Breast epithelium (tissue), 4 donors: ENCODE measurements around the gene MRC2. TPM values are rescaled to one million over a fixed set of nuclear protein-coding genes. Genes with fewer than 3 reads are reported as not detected.

Experiments
- DNase-seq, 2 donors: peaks; one replicate each; pipeline ENCODE4 v3.0.0-alpha.2; 2019; ENCODE audit warnings: low spot score in 2 of 2
- H3K27ac ChIP-seq, 2 donors: fragments of 200-600 bp; sonication (generic) in 1 of 2; one replicate each; pipeline ENCODE4 v1.5.1; 2016 to 2019; ENCODE audit warnings: mild to moderate bottlenecking in 1 of 2
- H3K27me3 ChIP-seq, 2 donors: fragments of 200-600 bp; sonication (generic) in 1 of 2; one replicate each; pipeline versions ENCODE4 v1.5.1 to v1.6.0; 2017 to 2019; ENCODE audit warnings: control low read depth in 1 of 2, mild to moderate bottlenecking in 1 of 2
- H3K36me3 ChIP-seq: fragments of 200-600 bp; one replicate; pipeline ENCODE4 v1.5.1; 2019
- H3K4me1 ChIP-seq, 2 donors: fragments of 200-600 bp; sonication (generic); one replicate each; pipeline ENCODE4 v1.5.1; 2016 to 2019; ENCODE audit warnings: control low read depth in 1 of 2
- H3K4me3 ChIP-seq, 3 donors: fragments of 200-600 bp; sonication (generic); 1 replicate in 2 of 3; 2 replicates in 1 of 3; pipeline ENCODE4 v1.5.1; 2016 to 2019; ENCODE audit warnings: mild to moderate bottlenecking in 3 of 3, moderate library complexity in 2 of 3
- H3K9me3 ChIP-seq, 2 donors: fragments of 200-600 bp; sonication (generic) in 1 of 2; one replicate each; pipeline ENCODE4 v1.5.1; 2016 to 2019; ENCODE audit warnings: control low read depth in 1 of 2
- CTCF ChIP-seq, 3 donors: fragments of 450-650 bp; IDR thresholded peaks; one replicate each; pipeline ENCODE4 v1.5.1; 2016 to 2017; ENCODE audit warnings: antibody characterized with exemption in 3 of 3, mild to moderate bottlenecking in 3 of 3, moderate library complexity in 3 of 3
- POLR2A ChIP-seq: fragments of 450-650 bp; IDR thresholded peaks from one replicate; pipeline ENCODE4 v1.6.1; 2016; ENCODE audit warnings: antibody characterized with exemption, mild to moderate bottlenecking, moderate library complexity
- POLR2AphosphoS5 ChIP-seq, 3 donors: sonication (generic); formaldehyde crosslinking; IDR thresholded peaks; one replicate each; pipeline ENCODE4 v1.6.1; 2017; ENCODE audit warnings: antibody characterized with exemption in 3 of 3
- intact Hi-C: fragments of 100-400 bp; cut with DNase I; formaldehyde crosslinking; loops from one replicate; pipeline ENCODE4 v1.15.1; 2023; ENCODE audit warnings: low total_unique reads
- total RNA-seq, 3 donors: library from RNA; depleted of rRNA; stranded (reverse); fragments of >200 nt; gene quantifications; one replicate each; pipeline ENCODE4 v1.1.0, GENCODE V29; 2016

MRC2 gene
- total RNA-seq, 3 donors from 2014 or later: 28.4 to 40.2 (median 37.4) TPM

DNA sequence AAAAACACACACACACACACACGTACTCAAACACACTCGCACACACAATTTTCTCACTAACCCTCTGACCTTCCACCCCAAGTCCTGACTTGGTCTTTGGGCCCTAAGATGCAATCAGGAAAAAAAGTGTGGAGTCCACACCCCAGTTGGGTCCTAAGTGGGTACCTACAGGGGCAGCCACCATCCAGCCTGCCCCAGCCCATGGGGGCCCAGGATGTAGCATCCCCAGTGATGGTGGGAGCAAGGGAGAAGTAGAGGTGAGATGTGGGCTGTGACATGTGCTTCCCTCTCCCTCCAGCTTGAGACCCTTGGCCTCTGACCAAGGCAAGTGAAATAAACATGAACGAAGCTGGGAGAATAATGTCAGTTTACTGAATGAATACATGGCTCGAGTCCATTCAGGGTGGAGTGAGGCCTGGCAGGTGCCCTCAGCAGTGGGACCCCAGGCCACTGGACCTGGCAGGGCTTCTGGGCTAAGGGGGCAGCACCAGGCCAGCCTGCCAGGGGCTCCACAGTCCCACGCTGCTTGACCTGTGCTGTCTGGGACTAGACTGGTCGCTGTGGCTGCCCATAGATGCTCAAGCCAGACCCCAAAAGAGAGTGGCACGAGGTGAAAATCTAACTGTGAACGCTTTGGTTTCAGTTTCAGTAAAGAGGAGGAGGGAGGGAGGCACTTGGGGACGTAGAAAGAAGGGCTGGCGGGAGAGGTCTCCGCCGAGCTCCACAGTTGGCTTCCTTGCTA lies 73.7 kb downstream of the MRC2 start:
- TF ChIP-seq CTCF (IDR thresholded peaks at IDR 0.05) (no peak), POLR2AphosphoS5 (IDR thresholded peaks at IDR 0.05) (no peak), POLR2A (no peak)
- H3K4me3 ChIP-seq: no peak overlapping the region
- no peaks in the 10 kb centered on the region for H3K27me3 ChIP-seq
- H3K9me3 ChIP-seq: no peaks in the 10 kb centered on the region
- H3K27ac ChIP-seq: no peak overlapping the region
- no peak for DNase-seq
- no peaks in the 10 kb centered on the region for H3K36me3 ChIP-seq
- intact Hi-C loops: no loop called here
- peaks cover 0 to 8% of the 10 kb centered on the region in 2 donors for H3K4me1 ChIP-seq

GRCh38 chr17:62701706-62702085 lies 74.2 kb downstream of the MRC2 start:
- intact Hi-C loops: no loop called here
- no peak for DNase-seq
- no peaks in the 10 kb centered on the region for H3K9me3 ChIP-seq

DNA sequence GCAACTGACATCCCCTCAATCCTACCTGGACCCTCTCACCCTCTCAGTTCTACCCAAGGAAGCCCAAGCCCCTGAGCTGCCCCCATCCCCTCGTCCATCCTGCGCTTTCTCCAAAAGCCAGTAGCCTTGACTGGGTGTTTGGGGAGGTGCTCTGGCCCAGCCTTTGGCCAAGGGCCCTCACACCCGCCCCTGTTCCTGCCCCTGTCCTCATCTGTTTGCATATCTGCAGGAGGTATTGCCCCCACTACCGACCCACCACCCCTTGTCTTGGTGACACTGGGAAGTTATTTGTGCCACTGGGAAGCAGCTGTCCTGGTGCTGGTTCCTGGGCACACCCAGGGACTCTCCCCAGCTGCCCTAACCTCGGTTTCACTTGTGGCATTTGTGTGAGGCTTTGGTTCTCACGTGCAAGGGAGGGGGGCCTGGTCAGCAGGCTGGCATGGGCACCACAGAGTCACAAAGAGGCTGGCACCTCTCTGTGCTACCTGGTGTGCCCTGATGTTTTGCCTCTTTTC lies 75.3 kb downstream of the MRC2 start:
- TF ChIP-seq POLR2A (no peak), POLR2AphosphoS5 (IDR thresholded peaks at IDR 0.05) (no peak), CTCF (IDR thresholded peaks at IDR 0.05) (no peak)
- Histone ChIP-seq H3K27me3 (no peaks in the 10 kb centered on the region), H3K4me1 (peaks cover 0 to 8% of the 10 kb centered on the region in 2 donors), H3K9me3 (no peaks in the 10 kb centered on the region), H3K4me3 (no peak overlapping the region), H3K36me3 (no peaks in the 10 kb centered on the region), H3K27ac (no peak overlapping the region)
- DNase-seq: no peak
- intact Hi-C loops: no loop called here

More at GRCh38 chr17:62701706-62702085, 74.2 kb downstream of the MRC2 start:
- no peak for TF ChIP-seq POLR2A
- no peak for TF ChIP-seq CTCF (IDR thresholded peaks at IDR 0.05)
- TF ChIP-seq POLR2AphosphoS5 (IDR thresholded peaks at IDR 0.05): no peak
- Histone ChIP-seq H3K36me3 (no peaks in the 10 kb centered on the region), H3K4me1 (peaks cover 0 to 8% of the 10 kb centered on the region in 2 donors), H3K27ac (no peak overlapping the region), H3K4me3 (no peak overlapping the region), H3K27me3 (no peaks in the 10 kb centered on the region)

GRCh38 chr17:62703261-62703775 lies 75.8 kb downstream of the MRC2 start:
- DNase-seq: peak; percentile 57
- TF ChIP-seq POLR2A (no peak), POLR2AphosphoS5 (IDR thresholded peaks at IDR 0.05) (no peak), CTCF (IDR thresholded peaks at IDR 0.05) (no peak)
- H3K4me3 ChIP-seq: peak overlapping the region; percentile 57 to 98 (median 76)
- H3K4me1 ChIP-seq: peaks cover 0 to 8% of the 10 kb centered on the region in 2 donors
- H3K9me3 ChIP-seq: no peaks in the 10 kb centered on the region
- H3K27ac ChIP-seq: peak overlapping the region; percentile 76 to 89
- intact Hi-C loops: no loop called here
- no peaks in the 10 kb centered on the region for H3K36me3 ChIP-seq
- H3K27me3 ChIP-seq: no peaks in the 10 kb centered on the region

GRCh38 chr17:62703776-62704380 lies 76.4 kb downstream of the MRC2 start:
- H3K27me3 ChIP-seq: no peaks in the 10 kb centered on the region
- peak in 1 of 2 donors; percentile 78 for DNase-seq
- peak overlapping the region; percentile 57 to 98 (median 76) for H3K4me3 ChIP-seq
- H3K4me1 ChIP-seq: peaks cover 0 to 8% of the 10 kb centered on the region in 2 donors
- peak; percentile 43 to 88 (median 62) for TF ChIP-seq CTCF (IDR thresholded peaks at IDR 0.05)
- TF ChIP-seq POLR2A: no peak
- TF ChIP-seq POLR2AphosphoS5 (IDR thresholded peaks at IDR 0.05): peak in 1 of 3 donors; percentile 56
- peak overlapping the region; percentile 76 to 89 for H3K27ac ChIP-seq
- H3K36me3 ChIP-seq: no peaks in the 10 kb centered on the region
- intact Hi-C loops: no loop called here
- no peaks in the 10 kb centered on the region for H3K9me3 ChIP-seq
